ENCODE results near the gene DNM3.

DNA sequence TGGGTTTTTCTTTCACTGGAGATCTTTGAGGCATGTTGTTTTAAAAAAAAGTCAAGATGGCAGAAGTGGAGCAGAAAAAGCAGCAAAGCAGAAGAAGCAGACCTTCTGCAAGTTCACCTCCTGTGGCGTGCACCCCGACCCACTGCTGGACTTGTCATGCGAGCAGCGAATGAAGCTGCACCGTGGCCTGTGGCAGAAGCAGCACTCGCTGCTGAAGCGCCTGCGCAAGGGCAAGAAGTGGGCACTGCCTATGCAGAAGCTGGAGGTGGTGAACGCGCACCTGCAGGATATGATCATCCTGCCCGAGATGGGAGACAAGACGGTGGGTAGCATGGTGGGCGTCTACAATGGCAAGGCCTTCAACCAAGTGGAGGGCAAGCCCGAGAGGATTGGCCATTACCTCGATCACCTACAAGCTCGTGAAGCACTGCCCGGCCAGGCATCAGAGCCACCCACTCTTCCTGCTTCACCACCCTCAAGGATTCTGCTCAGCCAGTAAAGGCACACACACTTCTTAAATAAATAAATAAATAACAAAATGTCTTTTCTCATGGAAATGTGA lies 37.8 kb upstream of the DNM3 start:
- TF ChIP-seq EZH2 (IDR thresholded peaks at IDR 0.05; ENCODE audit: borderline replicate concordance, insufficient read depth, low read depth, low read length, poor library complexity, severe bottlenecking), result no peak
- TF ChIP-seq, protein P1, sequence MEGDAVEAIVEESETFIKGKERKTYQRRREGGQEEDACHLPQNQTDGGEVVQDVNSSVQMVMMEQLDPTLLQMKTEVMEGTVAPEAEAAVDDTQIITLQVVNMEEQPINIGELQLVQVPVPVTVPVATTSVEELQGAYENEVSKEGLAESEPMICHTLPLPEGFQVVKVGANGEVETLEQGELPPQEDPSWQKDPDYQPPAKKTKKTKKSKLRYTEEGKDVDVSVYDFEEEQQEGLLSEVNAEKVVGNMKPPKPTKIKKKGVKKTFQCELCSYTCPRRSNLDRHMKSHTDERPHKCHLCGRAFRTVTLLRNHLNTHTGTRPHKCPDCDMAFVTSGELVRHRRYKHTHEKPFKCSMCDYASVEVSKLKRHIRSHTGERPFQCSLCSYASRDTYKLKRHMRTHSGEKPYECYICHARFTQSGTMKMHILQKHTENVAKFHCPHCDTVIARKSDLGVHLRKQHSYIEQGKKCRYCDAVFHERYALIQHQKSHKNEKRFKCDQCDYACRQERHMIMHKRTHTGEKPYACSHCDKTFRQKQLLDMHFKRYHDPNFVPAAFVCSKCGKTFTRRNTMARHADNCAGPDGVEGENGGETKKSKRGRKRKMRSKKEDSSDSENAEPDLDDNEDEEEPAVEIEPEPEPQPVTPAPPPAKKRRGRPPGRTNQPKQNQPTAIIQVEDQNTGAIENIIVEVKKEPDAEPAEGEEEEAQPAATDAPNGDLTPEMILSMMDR (IDR thresholded peaks at IDR 0.05), result no peak
